Activated CD4-positive, alpha-beta T cell treated with anti-CD3 and anti-CD28 coated beads, Interleukin-2, amount 10 ng/mL, durations not matched to agents 24 days and 14 days (primary cell): ENCODE results near the gene MSH6. TPM values are rescaled to one million over a fixed set of nuclear protein-coding genes. Genes with fewer than 3 reads are reported as not detected.

Experiments used
- DNase-seq: peaks from one replicate; pipeline ENCODE4 v3.0.0; 2022
- H3K27ac Mint-ChIP-seq: one replicate; pipeline ENCODE4 v1.8.0; 2022; ENCODE audit warnings: mild to moderate bottlenecking, mixed read lengths
- H3K27me3 Mint-ChIP-seq: one replicate; pipeline ENCODE4 v1.8.0; 2022; ENCODE audit warnings: mixed read lengths
- H3K36me3 Mint-ChIP-seq: one replicate; pipeline ENCODE4 v1.8.0; 2022; ENCODE audit warnings: low read depth, mild to moderate bottlenecking, mixed read lengths
- H3K4me1 Mint-ChIP-seq: one replicate; pipeline ENCODE4 v1.8.0; 2021; ENCODE audit warnings: mixed read lengths
- H3K4me3 Mint-ChIP-seq: one replicate; pipeline ENCODE4 v1.8.0; 2022; ENCODE audit warnings: mild to moderate bottlenecking, moderate library complexity, mixed read lengths
- H3K9me3 Mint-ChIP-seq: one replicate; pipeline ENCODE4 v1.8.0; 2021; ENCODE audit warnings: mixed read lengths
- intact Hi-C: fragments of 100-400 bp; cut with micrococcal nuclease; formaldehyde crosslinking; loops from one replicate; pipeline ENCODE4 v1.15.1; 2023
- total RNA-seq: library from RNA; stranded (reverse); gene quantifications from 2 replicates; pipeline ENCODE4 v1.2.3, GENCODE V29; 2022

MSH6 gene
- total RNA-seq, 1 donor from 2014 or later, result 148 TPM

GRCh38 chr2:47798631-47799030 is 15.7 kb downstream of the MSH6 start:
- Mint-ChIP-seq H3K4me1 (peaks cover 8% of the 10 kb centered on the region), H3K27me3 (no peaks in the 10 kb centered on the region), H3K27ac (peak overlapping the region; percentile 8), H3K4me3 (no peak overlapping the region), H3K9me3 (peaks cover 7% of the 10 kb centered on the region), H3K36me3 (peaks cover 86% of the 10 kb centered on the region)
- DNase-seq, result no peak
- intact Hi-C loops, result no loop called here

GRCh38 chr2:47799031-47799609 is 16.2 kb downstream of the MSH6 start:
- Mint-ChIP-seq H3K27ac (no peak overlapping the region), H3K36me3 (peaks cover 89% of the 10 kb centered on the region), H3K4me1 (peaks cover 8% of the 10 kb centered on the region), H3K27me3 (no peaks in the 10 kb centered on the region), H3K9me3 (peaks cover 7% of the 10 kb centered on the region), H3K4me3 (no peak overlapping the region)
- DNase-seq, result no peak
- intact Hi-C loops, result no loop called here

GRCh38 chr2:47801118-47801517 is 18.2 kb downstream of the MSH6 start:
- Mint-ChIP-seq H3K27ac (no peak overlapping the region), H3K9me3 (peaks cover 7% of the 10 kb centered on the region), H3K27me3 (no peaks in the 10 kb centered on the region), H3K4me1 (peaks cover 6% of the 10 kb centered on the region), H3K36me3 (peaks cover 90% of the 10 kb centered on the region), H3K4me3 (no peak overlapping the region)
- intact Hi-C loops, result no loop called here
- no peak for DNase-seq

DNA sequence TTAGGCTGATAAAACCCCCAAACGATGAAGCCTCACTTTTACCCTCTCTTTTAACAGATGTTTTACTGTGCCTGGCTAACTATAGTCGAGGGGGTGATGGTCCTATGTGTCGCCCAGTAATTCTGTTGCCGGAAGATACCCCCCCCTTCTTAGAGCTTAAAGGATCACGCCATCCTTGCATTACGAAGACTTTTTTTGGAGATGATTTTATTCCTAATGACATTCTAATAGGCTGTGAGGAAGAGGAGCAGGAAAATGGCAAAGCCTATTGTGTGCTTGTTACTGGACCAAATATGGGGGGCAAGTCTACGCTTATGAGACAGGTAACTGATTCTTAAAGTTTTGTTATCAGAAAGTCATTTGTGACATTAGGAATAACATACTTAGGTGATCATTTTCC is 20.4 kb downstream of the MSH6 start:
- DNase-seq, result no peak
- H3K4me3 Mint-ChIP-seq, result no peak overlapping the region
- H3K36me3 Mint-ChIP-seq, result peaks cover 89% of the 10 kb centered on the region
- no peak overlapping the region for H3K27ac Mint-ChIP-seq
- H3K9me3 Mint-ChIP-seq, result peaks cover 7% of the 10 kb centered on the region
- H3K4me1 Mint-ChIP-seq, result peaks cover 8% of the 10 kb centered on the region
- no peaks in the 10 kb centered on the region for H3K27me3 Mint-ChIP-seq
- intact Hi-C loops, result no loop called here

GRCh38 chr2:47803770-47804169 is 20.8 kb downstream of the MSH6 start:
- Mint-ChIP-seq H3K27me3 (no peaks in the 10 kb centered on the region), H3K4me3 (no peak overlapping the region), H3K36me3 (peaks cover 87% of the 10 kb centered on the region), H3K27ac (no peak overlapping the region), H3K9me3 (peaks cover 7% of the 10 kb centered on the region), H3K4me1 (peaks cover 5% of the 10 kb centered on the region)
- intact Hi-C loops, result no loop called here
- no peak for DNase-seq

DNA sequence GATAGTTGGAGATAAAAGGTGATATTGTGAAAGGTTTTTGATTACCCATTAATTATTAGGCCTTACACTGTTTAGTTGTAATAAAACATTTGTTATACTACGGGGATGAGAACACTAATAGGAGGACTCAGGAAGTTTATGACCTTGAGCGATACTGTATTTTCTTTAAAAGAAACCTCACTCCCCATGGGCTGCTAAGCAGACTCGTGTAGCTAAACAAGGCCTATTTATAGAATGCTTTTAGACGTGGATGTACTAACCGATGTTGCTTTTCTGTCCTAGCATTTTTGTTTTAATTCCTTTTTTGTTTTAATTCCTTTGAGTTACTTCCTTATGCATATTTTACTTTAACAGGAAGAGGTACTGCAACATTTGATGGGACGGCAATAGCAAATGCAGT is 22.9 kb downstream of the MSH6 start:
- Mint-ChIP-seq H3K27ac (no peak overlapping the region), H3K4me1 (peaks cover 5% of the 10 kb centered on the region), H3K36me3 (peaks cover 71% of the 10 kb centered on the region), H3K4me3 (no peak overlapping the region), H3K27me3 (no peaks in the 10 kb centered on the region), H3K9me3 (peaks cover 7% of the 10 kb centered on the region)
- no peak for DNase-seq
- intact Hi-C loops, result no loop called here

- no peak for DNase-seq
- H3K4me1 Mint-ChIP-seq, result peaks cover 21% of the 10 kb centered on the region
- H3K4me3 Mint-ChIP-seq, result no peak overlapping the region
- intact Hi-C loops, result no loop called here
- no peaks in the 10 kb centered on the region for H3K27me3 Mint-ChIP-seq
- H3K36me3 Mint-ChIP-seq, result peaks cover 71% of the 10 kb centered on the region
- no peaks in the 10 kb centered on the region for H3K9me3 Mint-ChIP-seq
- H3K27ac Mint-ChIP-seq, result peak overlapping the region; percentile 38
These were observed 25.7 kb downstream of the MSH6 start for GRCh38 chr2:47808614-47809013.

GRCh38 chr2:47809903-47810302 is 27.0 kb downstream of the MSH6 start:
- peaks cover 21% of the 10 kb centered on the region for H3K4me1 Mint-ChIP-seq
- H3K27me3 Mint-ChIP-seq, result no peaks in the 10 kb centered on the region
- H3K36me3 Mint-ChIP-seq, result peaks cover 68% of the 10 kb centered on the region

GRCh38 chr2:47810850-47811249 is 27.9 kb downstream of the MSH6 start:
- Mint-ChIP-seq H3K4me3 (no peak overlapping the region), H3K9me3 (no peaks in the 10 kb centered on the region), H3K36me3 (peaks cover 67% of the 10 kb centered on the region), H3K27me3 (no peaks in the 10 kb centered on the region), H3K27ac (no peak overlapping the region), H3K4me1 (peaks cover 21% of the 10 kb centered on the region)
- DNase-seq, result no peak
- intact Hi-C loops, result no loop called here

More at GRCh38 chr2:47809903-47810302, 27.0 kb downstream of the MSH6 start:
- intact Hi-C loops, result no loop called here
- Mint-ChIP-seq H3K27ac (no peak overlapping the region), H3K4me3 (no peak overlapping the region), H3K9me3 (no peaks in the 10 kb centered on the region)
- DNase-seq, result no peak

DNA sequence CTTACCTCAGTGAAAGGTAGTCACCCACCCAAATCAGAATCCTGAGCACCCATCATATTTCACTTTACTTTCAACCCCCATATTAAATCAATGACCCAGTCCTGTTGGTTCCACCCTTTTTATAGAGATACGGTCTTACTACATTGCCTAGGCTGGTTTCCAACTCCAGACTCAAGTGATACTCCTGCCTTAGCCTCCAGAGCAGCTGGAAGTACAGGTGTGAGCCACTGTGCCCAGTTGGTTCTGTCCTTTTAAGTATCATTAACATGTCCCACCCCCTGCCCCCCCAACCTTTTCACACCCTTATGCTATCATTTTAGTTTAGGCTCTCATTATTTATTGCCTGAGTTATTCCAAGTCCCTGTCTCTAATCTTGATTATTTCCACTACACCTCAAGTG is 28.7 kb downstream of the MSH6 start:
- Mint-ChIP-seq H3K27me3 (no peaks in the 10 kb centered on the region), H3K36me3 (peaks cover 67% of the 10 kb centered on the region), H3K4me3 (no peak overlapping the region), H3K27ac (peak overlapping the region; percentile 30), H3K9me3 (no peaks in the 10 kb centered on the region), H3K4me1 (peaks cover 21% of the 10 kb centered on the region)
- no peak for DNase-seq
- intact Hi-C loops, result no loop called here

DNA sequence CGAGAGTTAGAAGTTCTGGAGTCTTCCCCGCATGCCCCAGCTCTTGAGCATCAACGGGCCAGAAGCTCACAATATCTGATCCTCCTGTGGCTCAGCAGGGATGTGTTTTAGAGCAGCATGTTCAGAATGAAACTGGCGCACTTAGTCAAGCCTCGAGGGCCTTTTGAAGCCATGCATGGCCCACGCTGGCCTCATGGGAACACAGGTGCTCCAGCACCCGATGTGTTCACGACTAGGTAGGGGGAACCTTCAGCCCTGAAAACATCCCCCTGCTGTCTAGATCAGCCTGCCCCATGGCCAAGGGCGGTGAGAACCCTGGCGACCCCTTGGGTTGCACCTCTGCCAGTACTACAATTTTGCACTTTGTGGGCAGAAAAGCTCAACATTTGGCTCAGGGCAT is 32.8 kb downstream of the MSH6 start:
- H3K9me3 Mint-ChIP-seq, result no peaks in the 10 kb centered on the region
- intact Hi-C loops, result no loop called here
- H3K36me3 Mint-ChIP-seq, result peaks cover 76% of the 10 kb centered on the region
- H3K27ac Mint-ChIP-seq, result no peak overlapping the region
- no peaks in the 10 kb centered on the region for H3K27me3 Mint-ChIP-seq
- no peak for DNase-seq
- H3K4me3 Mint-ChIP-seq, result no peak overlapping the region
- peaks cover 19% of the 10 kb centered on the region for H3K4me1 Mint-ChIP-seq

DNA sequence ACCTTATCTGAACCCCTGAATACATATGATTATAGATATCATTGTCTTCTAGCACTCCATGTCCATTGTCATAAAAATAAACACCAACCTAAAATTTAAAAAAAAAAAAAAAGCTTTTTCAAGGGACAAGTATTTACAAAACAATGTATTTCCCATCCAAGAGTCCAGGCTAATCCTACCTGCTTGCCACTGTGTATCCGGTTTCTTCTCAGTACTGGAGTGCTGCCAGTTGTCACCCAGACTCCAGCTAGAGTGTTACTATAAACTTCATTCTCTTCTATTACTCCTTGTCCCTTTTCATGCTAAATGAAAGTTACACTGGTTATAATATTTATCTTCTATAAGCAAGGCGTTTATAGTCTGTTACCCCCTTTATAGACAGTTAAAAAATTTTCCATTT is 35.8 kb downstream of the MSH6 start:
- H3K4me3 Mint-ChIP-seq, result no peak overlapping the region
- peaks cover 2% of the 10 kb centered on the region for H3K4me1 Mint-ChIP-seq
- DNase-seq, result no peak
- no peaks in the 10 kb centered on the region for H3K9me3 Mint-ChIP-seq
- H3K27ac Mint-ChIP-seq, result no peak overlapping the region
- H3K36me3 Mint-ChIP-seq, result peaks cover 61% of the 10 kb centered on the region
- H3K27me3 Mint-ChIP-seq, result no peaks in the 10 kb centered on the region
- intact Hi-C loops, result no loop called here

GRCh38 chr2:47819834-47820233 is 36.9 kb downstream of the MSH6 start:
- intact Hi-C loops, result no loop called here
- Mint-ChIP-seq H3K27ac (no peak overlapping the region), H3K9me3 (no peaks in the 10 kb centered on the region), H3K4me3 (no peak overlapping the region), H3K36me3 (peaks cover 60% of the 10 kb centered on the region), H3K27me3 (no peaks in the 10 kb centered on the region), H3K4me1 (peaks cover 2% of the 10 kb centered on the region)
- DNase-seq, result no peak

DNA sequence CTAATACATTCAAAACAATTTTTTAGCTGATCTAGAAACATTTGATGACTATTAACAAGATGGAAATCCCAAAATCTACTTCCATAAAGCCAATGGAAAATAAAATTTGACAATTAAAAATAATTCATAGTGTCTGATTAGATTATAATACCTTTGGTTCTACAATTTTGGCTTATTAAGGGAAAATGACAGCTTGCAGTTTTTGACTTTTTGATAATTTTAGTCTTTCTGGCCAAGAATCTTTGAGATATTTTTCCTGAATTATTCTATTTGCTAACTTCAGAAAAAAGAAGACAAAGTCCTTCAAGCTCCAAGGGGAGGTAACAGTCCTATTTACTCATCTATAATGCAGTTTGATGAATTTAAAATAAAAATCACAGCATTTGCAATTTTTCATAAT is 39.6 kb downstream of the MSH6 start:
- no peak for DNase-seq
- H3K27me3 Mint-ChIP-seq, result no peaks in the 10 kb centered on the region
- peaks cover 45% of the 10 kb centered on the region for H3K36me3 Mint-ChIP-seq
- no peak overlapping the region for H3K27ac Mint-ChIP-seq
- no peaks in the 10 kb centered on the region for H3K9me3 Mint-ChIP-seq
- intact Hi-C loops, result no loop called here
- H3K4me3 Mint-ChIP-seq, result no peak overlapping the region
- peaks cover under 1% of the 10 kb centered on the region for H3K4me1 Mint-ChIP-seq

DNA sequence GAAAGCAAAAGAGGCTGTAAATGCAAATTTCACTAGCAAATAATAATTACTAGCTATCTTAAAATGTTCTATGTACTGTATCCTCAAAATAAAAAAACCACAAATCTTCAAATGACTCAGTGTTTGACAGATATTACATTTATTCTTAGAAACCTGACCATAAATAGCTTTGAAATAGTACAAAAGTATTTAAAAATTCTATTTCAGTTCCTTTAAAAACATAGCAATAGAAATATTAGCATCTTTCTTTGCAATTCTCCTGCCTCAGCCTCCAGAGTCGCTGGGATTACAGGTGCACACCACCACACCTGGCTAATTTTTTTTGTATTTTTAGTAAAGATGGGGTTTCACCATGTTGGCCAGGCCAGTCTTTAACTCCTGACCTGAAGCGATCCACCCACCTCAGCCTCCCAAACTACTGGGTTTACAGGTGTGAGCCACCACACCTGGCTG is 50.6 kb downstream of the MSH6 start:
- peaks cover 53% of the 10 kb centered on the region for H3K36me3 Mint-ChIP-seq
- H3K4me3 Mint-ChIP-seq, result no peak overlapping the region
- no peaks in the 10 kb centered on the region for H3K9me3 Mint-ChIP-seq
- peaks cover 3% of the 10 kb centered on the region for H3K4me1 Mint-ChIP-seq
- H3K27me3 Mint-ChIP-seq, result no peaks in the 10 kb centered on the region
- no peak overlapping the region for H3K27ac Mint-ChIP-seq
- intact Hi-C loops, result no loop called here
- no peak for DNase-seq
